Measurements from ENCODE around the gene PDE10A. TPM values are rescaled to one million over a fixed set of nuclear protein-coding genes. Genes with fewer than 3 reads are reported as not detected.
"Not testable (repeated sequence)": the region's sequence is repeated elsewhere in the genome, so short reads cannot be mapped to it uniquely, and the experiment has no call there.

Gene PDE10A
- total RNA-seq, 1 donor from 2014 or later, result 2.7 TPM

DNA sequence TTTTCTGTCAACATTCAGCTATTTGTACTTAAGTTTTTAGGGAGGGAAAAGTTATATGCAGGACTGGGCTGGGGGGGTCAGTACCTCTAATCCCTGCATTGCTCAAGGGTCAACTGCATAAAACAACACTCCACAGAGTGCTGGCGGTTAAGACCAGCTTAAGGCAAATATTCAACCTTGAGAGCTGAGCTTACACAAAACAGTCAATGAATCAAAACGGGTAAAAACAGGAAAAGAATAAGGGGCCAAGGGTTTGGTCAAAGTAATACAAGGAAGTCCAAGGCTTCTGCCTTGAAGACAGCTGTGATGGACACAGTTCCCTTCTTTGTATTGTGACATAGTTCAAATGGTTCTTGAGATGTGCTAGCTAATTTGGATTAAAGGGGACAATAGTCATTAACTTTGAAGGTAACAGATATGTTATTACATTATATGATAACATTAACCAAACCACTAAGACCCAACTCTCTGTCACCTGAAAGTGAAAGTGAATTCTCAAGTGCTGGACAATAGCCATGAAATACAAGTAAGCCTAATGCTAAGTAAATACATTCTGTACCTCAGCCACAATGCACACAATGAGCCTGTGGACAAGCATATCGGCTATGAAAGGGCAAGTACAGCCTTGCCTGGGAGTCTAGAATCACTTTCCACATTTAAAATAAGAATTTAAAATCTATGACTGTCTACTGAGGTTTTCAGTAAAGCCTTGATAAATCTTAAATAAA, 106.8 kb downstream of the PDE10A start:
- Histone ChIP-seq H3K4me1 (peaks cover 7% of the 10 kb centered on the region), H3K4me3 (no peak overlapping the region), H3K36me3 (no peaks in the 10 kb centered on the region), H3K27ac (no peak overlapping the region), H3K27me3 (ENCODE audit: low read depth) (no peaks in the 10 kb centered on the region), H3K9me3 (no peaks in the 10 kb centered on the region)
- intact Hi-C loops (cut with DNase I), result no loop called here
- ATAC-seq (peak; percentile 80 to 86), DNase-seq (no peak)
- TF ChIP-seq CTCF (IDR thresholded peaks at IDR 0.05), result no peak

- H3K27me3 ChIP-seq (ENCODE audit: low read depth); H3K4me1 ChIP-seq; H3K4me3 ChIP-seq; H3K27ac ChIP-seq; ATAC-seq; DNase-seq; H3K36me3 ChIP-seq; intact Hi-C loops (cut with DNase I); H3K9me3 ChIP-seq: not testable (repeated sequence)
These were observed 108.4 kb downstream of the PDE10A start for GRCh38 chr6:165554644-165555043.

GRCh38 chr6:165552248-165552736, 110.7 kb downstream of the PDE10A start:
- intact Hi-C loops (cut with DNase I), result no loop called here
- Histone ChIP-seq H3K4me3 (no peak overlapping the region), H3K9me3 (no peaks in the 10 kb centered on the region), H3K27ac (no peak overlapping the region), H3K27me3 (ENCODE audit: low read depth) (no peaks in the 10 kb centered on the region), H3K36me3 (no peaks in the 10 kb centered on the region), H3K4me1 (peaks cover 7% of the 10 kb centered on the region)
- peak; percentile 34 to 43 for ATAC-seq
- no peak for DNase-seq
- no peak for TF ChIP-seq CTCF (IDR thresholded peaks at IDR 0.05)

- no peak for TF ChIP-seq CTCF (IDR thresholded peaks at IDR 0.05)
- H3K36me3 ChIP-seq, result no peaks in the 10 kb centered on the region
- peaks cover 7% of the 10 kb centered on the region for H3K4me1 ChIP-seq
- H3K27me3 ChIP-seq (ENCODE audit: low read depth), result no peaks in the 10 kb centered on the region
- H3K4me3 ChIP-seq, result no peak overlapping the region
- intact Hi-C loops (cut with DNase I), result no loop called here
- no peak for DNase-seq
- no peak for ATAC-seq
- H3K9me3 ChIP-seq, result no peaks in the 10 kb centered on the region
- H3K27ac ChIP-seq, result no peak overlapping the region
These were observed 111.2 kb downstream of the PDE10A start for GRCh38 chr6:165551828-165552227.

DNA sequence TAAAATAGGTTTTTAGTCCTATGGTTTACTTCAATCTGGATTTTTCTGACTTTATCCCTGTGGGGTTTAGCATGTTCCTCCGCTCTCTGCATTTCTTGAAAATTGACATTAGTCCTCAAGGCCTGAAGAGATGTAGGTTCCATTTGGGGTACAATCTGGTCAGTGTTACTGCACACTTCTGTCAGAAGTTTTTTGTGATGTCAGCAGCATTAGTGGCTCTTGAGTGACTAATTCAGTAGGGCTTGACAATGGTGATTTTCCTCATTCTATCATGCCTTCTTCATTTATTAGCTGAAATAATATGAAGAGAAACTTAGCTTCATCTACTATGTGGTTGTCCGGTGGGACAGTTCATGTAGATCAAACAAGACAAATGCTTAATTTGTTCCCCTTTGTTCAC, 114.6 kb downstream of the PDE10A start:
- Histone ChIP-seq H3K27me3 (ENCODE audit: low read depth) (no peaks in the 10 kb centered on the region), H3K27ac (no peak overlapping the region), H3K4me1 (no peaks in the 10 kb centered on the region), H3K9me3 (no peaks in the 10 kb centered on the region), H3K4me3 (no peak overlapping the region), H3K36me3 (no peaks in the 10 kb centered on the region)
- TF ChIP-seq CTCF (IDR thresholded peaks at IDR 0.05), result no peak
- DNase-seq (no peak), ATAC-seq (no peak)
- intact Hi-C loops (cut with DNase I), result no loop called here

GRCh38 chr6:165545806-165546205, 117.2 kb downstream of the PDE10A start:
- DNase-seq, result no peak
- no peaks in the 10 kb centered on the region for H3K27me3 ChIP-seq (ENCODE audit: low read depth)
- H3K4me3 ChIP-seq, result no peak overlapping the region
- H3K4me1 ChIP-seq, result no peaks in the 10 kb centered on the region
- TF ChIP-seq CTCF (IDR thresholded peaks at IDR 0.05), result no peak
- intact Hi-C loops (cut with DNase I), result no loop called here
- no peaks in the 10 kb centered on the region for H3K9me3 ChIP-seq
- ATAC-seq, result no peak
- no peak overlapping the region for H3K27ac ChIP-seq
- H3K36me3 ChIP-seq, result no peaks in the 10 kb centered on the region

All from lower lobe of right lung (tissue), 2 donors.